Fibroblast of lung (primary cell): Measurements from ENCODE around the gene AMOT. TPM values are rescaled to one million over a fixed set of nuclear protein-coding genes. Genes with fewer than 3 reads are reported as not detected.
A peak's percentile ranks its signal among the peaks of the same experiment; 100 is the strongest.

ENCODE experiments used
- DNase-seq, 2 donors: peaks; one replicate each; pipeline versions ENCODE4 v3.0.0 to v3.0.0-alpha.2; 2010; ENCODE audit warnings: low read depth in 2 of 2
- H2AFZ ChIP-seq: 2 replicates; pipeline ENCODE4 v1.5.1; 2012; ENCODE audit warnings: low read length, control low read depth, inconsistent platforms
- H3K27ac ChIP-seq: 2 replicates; pipeline ENCODE4 v1.5.1; 2011; ENCODE audit warnings: low read length, control low read depth; ENCODE audit not compliant: insufficient read depth
- H3K27me3 ChIP-seq: 2 replicates; pipeline ENCODE4 v1.5.1; 2011; ENCODE audit warnings: mild to moderate bottlenecking, low read length; ENCODE audit not compliant: control insufficient read depth, insufficient read depth
- H3K36me3 ChIP-seq: 2 replicates; pipeline ENCODE4 v1.5.1; 2011; ENCODE audit warnings: low read length; ENCODE audit not compliant: control insufficient read depth, insufficient read depth
- H3K4me1 ChIP-seq: 2 replicates; pipeline ENCODE4 v1.5.1; 2011; ENCODE audit warnings: low read length; ENCODE audit not compliant: control insufficient read depth, insufficient read depth; ENCODE audit errors: extremely low read depth
- H3K4me2 ChIP-seq: 2 replicates; pipeline ENCODE4 v1.5.1; 2011; ENCODE audit warnings: low read length, control low read depth; ENCODE audit not compliant: insufficient read depth; ENCODE audit errors: extremely low read depth
- H3K4me3 ChIP-seq, 4 experiments: fragments of 200-600 bp in 1 of 4; sonication (generic) in 1 of 4; replicated peaks in 1 of 4; 2 replicates each; pipeline ENCODE4 v1.5.1; 2011 to 2016; ENCODE audit warnings: low read length in 4 of 4, low read depth in 3 of 4, mild to moderate bottlenecking in 3 of 4, control low read depth in 2 of 4, inconsistent platforms in 1 of 4, mixed read lengths in 1 of 4; ENCODE audit not compliant: insufficient read depth in 1 of 4; ENCODE audit errors: control extremely low read depth in 1 of 4
- H3K79me2 ChIP-seq: 2 replicates; pipeline ENCODE4 v1.5.1; 2012; ENCODE audit warnings: mild to moderate bottlenecking, low read length, inconsistent platforms; ENCODE audit not compliant: control insufficient read depth, insufficient read depth
- H3K9ac ChIP-seq: 2 replicates; pipeline ENCODE4 v1.5.1; 2011; ENCODE audit warnings: mild to moderate bottlenecking, low read length, control low read depth; ENCODE audit not compliant: insufficient read depth
- H3K9me3 ChIP-seq: 2 replicates; pipeline ENCODE4 v1.5.1; 2012; ENCODE audit warnings: low read depth, low read length; ENCODE audit not compliant: control insufficient read depth, insufficient read depth
- H4K20me1 ChIP-seq: 2 replicates; pipeline ENCODE4 v1.5.1; 2011; ENCODE audit warnings: low read length; ENCODE audit not compliant: control insufficient read depth, insufficient read depth; ENCODE audit errors: extremely low read depth
- EZH2 ChIP-seq: IDR thresholded peaks from 2 replicates; pipeline ENCODE4 v1.5.1; 2012; ENCODE audit warnings: low read length, control low read depth, mild to moderate bottlenecking; ENCODE audit errors: missing control alignments
- polyA plus RNA-seq, 2 donors: library from polyadenylated mRNA; depleted of rRNA in 1 of 2; stranded (reverse) in 1 of 2; unstranded in 1 of 2; fragments of >200 nt; gene quantifications; 2 replicates each; pipeline ENCODE4 v1.2.1, GENCODE V29; 2011 to 2012; ENCODE audit warnings: missing spikeins in 1 of 2
- total RNA-seq: library from RNA; depleted of rRNA; stranded (reverse); fragments of >200 nt; gene quantifications from 2 replicates; pipeline ENCODE4 v1.2.1, GENCODE V29; 2014
- TF ChIP-seq, protein P1 (sequence below), 2 donors: IDR thresholded peaks in 1 of 2; conservative IDR thresholded peaks in 1 of 2; 1 replicate in 1 of 2; 2 replicates in 1 of 2; pipeline ENCODE4 v1.5.1; 2011 to 2012; ENCODE audit warnings: low read length in 2 of 2, control low read depth in 1 of 2, inconsistent platforms in 1 of 2, low read depth in 1 of 2, mild to moderate bottlenecking in 1 of 2

Gene AMOT
- total and polyA plus RNA-seq, 2 donors (not counting 1 experiment from before 2014, with no cell fraction given), result 6.8 to 7.5 TPM

DNA sequence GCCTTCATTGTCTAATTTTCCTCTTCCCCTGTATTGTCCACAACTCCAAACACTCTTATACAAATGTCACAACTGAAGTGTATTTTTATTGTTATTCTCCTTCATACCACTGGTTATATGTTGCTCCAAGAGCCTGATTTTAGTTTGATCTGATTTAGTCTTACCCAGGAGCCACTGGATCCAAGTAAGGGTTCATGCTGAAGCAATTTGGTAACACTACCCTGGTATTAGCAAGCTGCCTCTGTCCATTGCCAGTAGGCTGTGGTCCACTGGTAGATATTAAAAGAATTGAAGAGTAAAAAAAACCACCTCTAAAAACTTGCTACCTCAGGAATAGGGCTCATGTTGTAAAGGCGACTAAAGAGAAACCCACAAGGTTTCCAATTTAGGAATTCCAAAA is 41.2 kb downstream of the AMOT start:
- Histone ChIP-seq H3K36me3 (no peaks in the 10 kb centered on the region), H3K79me2 (no peaks in the 10 kb centered on the region), H3K4me3 (no peak overlapping the region), H3K4me2 (no peak overlapping the region), H3K9me3 (no peaks in the 10 kb centered on the region), H3K9ac (no peak overlapping the region), H4K20me1 (no peaks in the 10 kb centered on the region), H3K27me3 (no peaks in the 10 kb centered on the region), H2AFZ (no peak overlapping the region), H3K27ac (no peak overlapping the region), H3K4me1 (no peaks in the 10 kb centered on the region)
- DNase-seq, result no peak
- no peak for TF ChIP-seq EZH2
- TF ChIP-seq, protein P1, sequence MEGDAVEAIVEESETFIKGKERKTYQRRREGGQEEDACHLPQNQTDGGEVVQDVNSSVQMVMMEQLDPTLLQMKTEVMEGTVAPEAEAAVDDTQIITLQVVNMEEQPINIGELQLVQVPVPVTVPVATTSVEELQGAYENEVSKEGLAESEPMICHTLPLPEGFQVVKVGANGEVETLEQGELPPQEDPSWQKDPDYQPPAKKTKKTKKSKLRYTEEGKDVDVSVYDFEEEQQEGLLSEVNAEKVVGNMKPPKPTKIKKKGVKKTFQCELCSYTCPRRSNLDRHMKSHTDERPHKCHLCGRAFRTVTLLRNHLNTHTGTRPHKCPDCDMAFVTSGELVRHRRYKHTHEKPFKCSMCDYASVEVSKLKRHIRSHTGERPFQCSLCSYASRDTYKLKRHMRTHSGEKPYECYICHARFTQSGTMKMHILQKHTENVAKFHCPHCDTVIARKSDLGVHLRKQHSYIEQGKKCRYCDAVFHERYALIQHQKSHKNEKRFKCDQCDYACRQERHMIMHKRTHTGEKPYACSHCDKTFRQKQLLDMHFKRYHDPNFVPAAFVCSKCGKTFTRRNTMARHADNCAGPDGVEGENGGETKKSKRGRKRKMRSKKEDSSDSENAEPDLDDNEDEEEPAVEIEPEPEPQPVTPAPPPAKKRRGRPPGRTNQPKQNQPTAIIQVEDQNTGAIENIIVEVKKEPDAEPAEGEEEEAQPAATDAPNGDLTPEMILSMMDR (conservative IDR thresholded peaks at IDR 0.05 in 1 of 2, IDR thresholded peaks at IDR 0.05 in 1 of 2; ENCODE audit: low read depth in 1 of 2, low read length in 2 of 2), result no peak

DNA sequence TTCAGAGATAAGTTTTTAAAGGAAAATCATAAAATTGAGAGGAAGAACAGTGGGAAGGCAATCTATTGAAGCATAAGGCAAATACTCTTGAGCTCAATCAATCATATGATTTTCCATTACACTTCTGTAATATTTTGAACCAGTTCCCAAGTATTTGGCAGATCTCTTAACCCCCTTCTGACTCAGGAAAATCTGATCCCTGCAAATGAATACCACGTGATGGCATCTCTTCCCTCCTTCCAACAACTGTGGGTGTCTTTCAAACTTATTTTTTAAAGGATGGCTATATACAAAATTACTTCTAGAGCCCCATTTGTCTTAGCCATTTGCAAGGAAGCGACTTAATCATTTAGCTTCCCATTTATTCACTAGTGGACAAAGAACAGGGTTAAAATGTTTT is 41.9 kb downstream of the AMOT start:
- H3K36me3 ChIP-seq, result no peaks in the 10 kb centered on the region
- H3K4me1 ChIP-seq, result no peaks in the 10 kb centered on the region
- no peak overlapping the region for H3K4me3 ChIP-seq
- peak in 1 of 2 donors; percentile 5 for DNase-seq
- no peaks in the 10 kb centered on the region for H3K79me2 ChIP-seq
- no peaks in the 10 kb centered on the region for H4K20me1 ChIP-seq
- H2AFZ ChIP-seq, result no peak overlapping the region
- no peaks in the 10 kb centered on the region for H3K9me3 ChIP-seq
- no peak overlapping the region for H3K4me2 ChIP-seq
- no peak overlapping the region for H3K27ac ChIP-seq
- no peaks in the 10 kb centered on the region for H3K27me3 ChIP-seq
- TF ChIP-seq, protein P1 (conservative IDR thresholded peaks at IDR 0.05 in 1 of 2, IDR thresholded peaks at IDR 0.05 in 1 of 2; ENCODE audit: low read depth in 1 of 2, low read length in 2 of 2), result no peak
- no peak for TF ChIP-seq EZH2
- no peak overlapping the region for H3K9ac ChIP-seq

DNA sequence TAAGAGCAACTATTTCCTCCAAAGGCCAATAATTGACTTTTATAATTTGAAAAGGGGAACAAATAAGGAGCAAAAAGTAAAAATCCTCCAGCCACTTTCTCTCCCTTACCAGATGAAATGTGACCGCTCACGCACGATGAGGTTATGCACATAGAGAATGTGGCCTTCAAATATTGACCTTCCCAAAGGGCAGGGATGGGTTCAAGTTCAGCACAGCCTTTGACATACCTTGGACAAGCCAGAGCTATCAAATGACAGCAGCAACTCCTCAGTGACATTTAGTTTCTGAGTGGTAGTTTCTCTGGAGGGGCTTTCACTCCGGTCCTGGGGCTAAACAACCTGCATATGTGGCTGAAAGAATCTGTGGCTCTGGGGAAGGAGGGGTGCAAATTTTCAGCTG is 50.7 kb downstream of the AMOT start:
- no peaks in the 10 kb centered on the region for H3K4me1 ChIP-seq
- no peaks in the 10 kb centered on the region for H3K36me3 ChIP-seq
- no peaks in the 10 kb centered on the region for H3K9me3 ChIP-seq
- DNase-seq, result no peak
- no peak overlapping the region for H3K27ac ChIP-seq
- no peak overlapping the region for H2AFZ ChIP-seq
- H3K4me2 ChIP-seq, result no peak overlapping the region
- no peak overlapping the region for H3K4me3 ChIP-seq
- no peaks in the 10 kb centered on the region for H4K20me1 ChIP-seq
- no peaks in the 10 kb centered on the region for H3K27me3 ChIP-seq
- no peaks in the 10 kb centered on the region for H3K79me2 ChIP-seq
- TF ChIP-seq EZH2, result no peak
- TF ChIP-seq, protein P1 (conservative IDR thresholded peaks at IDR 0.05 in 1 of 2, IDR thresholded peaks at IDR 0.05 in 1 of 2; ENCODE audit: low read depth in 1 of 2, low read length in 2 of 2), result no peak
- no peak overlapping the region for H3K9ac ChIP-seq
